Fibroblast of skin of scalp (primary cell): Measurements from ENCODE around the gene STAM.

Experiments
- DNase-seq: peaks from one replicate; pipeline ENCODE4 v3.0.0-alpha.2; 2013

Gene STAM

GRCh38 chr10:17733620-17734019 lies 89.7 kb downstream of the STAM start:
- DNase-seq = no peak

- DNase-seq = no peak
Measured at GRCh38 chr10:17734432-17735080, 90.6 kb downstream of the STAM start.

- DNase-seq = no peak
Measured at GRCh38 chr10:17735166-17735941, 91.4 kb downstream of the STAM start.

GRCh38 chr10:17736223-17736622 lies 92.3 kb downstream of the STAM start:
- no peak for DNase-seq

- DNase-seq = peak; percentile 49
Measured at GRCh38 chr10:17737027-17737965, 93.3 kb downstream of the STAM start.

- no peak for DNase-seq
Measured at GRCh38 chr10:17740668-17741067, 96.7 kb downstream of the STAM start.

GRCh38 chr10:17742918-17743317 lies 99.0 kb downstream of the STAM start:
- DNase-seq = peak; percentile 62

GRCh38 chr10:17743437-17743836 lies 99.5 kb downstream of the STAM start:
- no peak for DNase-seq

- DNase-seq = no peak
Measured at GRCh38 chr10:17744341-17744861, 100.5 kb downstream of the STAM start.

GRCh38 chr10:17747883-17748550 lies 104.1 kb downstream of the STAM start:
- DNase-seq = no peak

GRCh38 chr10:17749890-17750289 lies 105.9 kb downstream of the STAM start:
- DNase-seq = no peak

GRCh38 chr10:17751781-17752445 lies 108.0 kb downstream of the STAM start, which contains the start of gene TMEM236:
TSS of gene TMEM236 (plus strand) at chr10:17752201. CDS start at chr10:17752296, 95 bp downstream.
- DNase-seq = no peak

- no peak for DNase-seq
Measured at GRCh38 chr10:17756557-17757217, 112.7 kb downstream of the STAM start.

GRCh38 chr10:17758200-17758599 lies 114.2 kb downstream of the STAM start:
- DNase-seq = peak; percentile 32

GRCh38 chr10:17758896-17759295 lies 114.9 kb downstream of the STAM start:
- DNase-seq = no peak

GRCh38 chr10:17764142-17764541 lies 120.2 kb downstream of the STAM start:
- no peak for DNase-seq

GRCh38 chr10:17765602-17766001 lies 121.7 kb downstream of the STAM start:
- DNase-seq = no peak
